CD4-positive, alpha-beta T cell treated with Interleukin-6 for 4 hours (primary cell): ENCODE results near the gene PRR14L.
"Not testable (repeated sequence)": the region's sequence is repeated elsewhere in the genome, so short reads cannot be mapped to it uniquely, and the experiment has no call there.

ENCODE experiments used
- DNase-seq: peaks from one replicate; pipeline ENCODE4 v3.0.0-alpha.2; 2020; ENCODE audit warnings: mixed read lengths

Gene PRR14L

GRCh38 chr22:31739795-31740201 lies 10.1 kb downstream of the PRR14L start:
- DNase-seq, result no peak

DNA sequence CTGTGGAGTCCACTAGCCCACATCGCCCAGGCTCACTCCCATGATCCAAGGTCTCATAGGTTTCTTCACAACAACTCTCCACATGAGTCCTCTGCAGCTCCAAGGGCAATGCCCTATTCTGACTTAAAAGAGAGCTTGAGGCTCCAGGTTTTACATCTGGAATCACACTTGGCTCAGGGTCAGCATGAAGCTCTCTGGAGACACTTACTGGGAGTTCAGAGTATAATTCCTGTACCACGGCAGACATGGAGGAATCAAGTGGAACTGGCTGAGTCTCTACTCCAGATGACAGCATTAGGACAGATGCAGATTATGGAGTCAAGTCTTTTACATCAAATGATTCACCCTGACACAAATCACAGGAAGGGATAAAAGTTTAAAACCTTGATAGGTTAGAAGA lies 11.4 kb downstream of the PRR14L start:
- DNase-seq, result no peak

DNA sequence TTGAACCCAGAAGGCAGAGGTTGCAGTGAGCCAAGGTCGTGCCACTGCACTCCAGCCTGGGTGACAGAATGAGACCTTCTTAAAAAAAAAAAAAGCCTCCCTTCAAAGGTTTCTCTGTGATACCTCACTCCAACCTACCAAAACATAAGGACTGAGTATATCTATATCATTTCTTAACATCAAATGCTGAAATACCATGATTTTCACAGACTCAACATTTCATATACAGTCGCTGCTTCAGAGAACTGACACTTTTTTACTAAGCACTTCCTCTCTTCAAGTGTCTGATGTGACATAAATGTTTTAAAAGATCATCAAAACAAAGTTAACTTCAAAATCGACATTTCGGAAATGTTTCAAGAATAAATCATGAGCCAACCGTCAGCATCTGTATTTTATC lies 12.0 kb downstream of the PRR14L start:
- DNase-seq, result no peak

DNA sequence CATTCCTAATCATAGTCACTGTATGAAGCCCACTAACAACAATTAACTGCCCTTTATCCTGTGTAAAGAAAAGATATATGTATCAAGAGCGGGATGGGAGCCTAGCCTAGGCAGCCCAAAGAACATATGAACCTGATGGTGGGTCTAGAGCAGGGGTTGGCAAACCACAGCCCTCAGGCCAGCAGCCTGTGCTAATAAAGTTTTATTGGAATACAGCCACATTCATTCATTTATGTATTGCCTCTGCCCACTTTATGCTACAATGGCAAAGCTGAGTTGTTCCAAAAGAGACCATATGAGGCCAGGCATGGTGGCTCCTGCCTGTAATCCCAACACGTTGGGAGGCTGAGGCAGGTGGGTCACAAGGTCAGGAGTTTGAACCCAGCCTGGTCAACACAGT lies 13.5 kb downstream of the PRR14L start:
- DNase-seq, result no peak

DNA sequence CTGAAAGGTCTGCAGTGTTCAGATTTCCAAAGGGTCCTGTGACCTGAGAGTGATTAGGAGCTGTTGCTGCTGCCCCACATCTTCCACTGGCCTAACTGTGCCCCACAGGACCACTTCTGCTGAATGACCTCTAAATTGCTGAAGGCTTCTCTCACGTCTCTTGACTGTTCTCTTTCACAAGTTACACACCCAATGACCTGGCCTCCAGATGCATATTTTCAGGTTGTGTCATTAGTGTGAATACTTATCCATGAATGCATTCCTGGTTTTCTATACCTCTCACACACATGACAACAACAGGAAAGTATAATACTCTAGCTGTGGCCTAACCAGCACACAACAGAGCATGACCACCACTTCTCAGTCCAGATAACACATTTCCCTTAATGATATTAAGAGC lies 15.4 kb downstream of the PRR14L start:
- DNase-seq, result no peak

- DNase-seq, result no peak
These were observed 16.3 kb downstream of the PRR14L start for GRCh38 chr22:31733580-31734079.

DNA sequence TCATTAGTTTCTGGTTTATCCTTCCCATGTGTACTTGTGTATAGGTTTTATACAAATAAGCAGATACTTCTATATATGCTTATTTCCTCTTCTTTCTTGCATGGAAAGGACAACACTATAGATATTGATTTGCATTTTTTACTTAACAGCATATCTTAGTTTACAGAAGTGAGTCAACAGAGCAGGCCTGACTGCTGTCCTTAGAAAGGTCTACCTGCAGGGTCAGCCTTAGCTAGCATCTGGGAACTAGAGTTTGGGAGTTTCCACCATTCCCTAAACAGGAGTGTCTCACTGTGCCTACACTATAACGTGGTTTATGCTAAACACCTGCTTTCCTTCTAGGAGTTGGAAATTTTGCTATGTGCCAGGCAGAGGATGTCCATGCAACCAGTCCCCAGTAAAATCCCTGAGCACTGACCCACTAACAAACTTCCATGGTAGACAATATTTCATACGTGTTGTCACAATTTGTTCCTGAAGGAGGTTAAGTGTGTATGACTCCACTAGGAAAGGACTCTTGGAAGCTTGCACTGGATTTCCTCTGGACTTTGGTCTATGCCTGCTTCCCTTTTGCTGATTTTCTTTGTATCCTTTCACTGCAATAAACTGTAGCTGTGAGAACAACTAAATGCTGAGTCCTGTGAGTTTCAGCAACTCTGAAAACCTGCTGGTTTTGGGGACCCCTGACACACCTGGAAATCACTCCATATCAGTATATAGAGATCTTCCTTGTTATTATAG lies 17.7 kb downstream of the PRR14L start:
- DNase-seq, result no peak

DNA sequence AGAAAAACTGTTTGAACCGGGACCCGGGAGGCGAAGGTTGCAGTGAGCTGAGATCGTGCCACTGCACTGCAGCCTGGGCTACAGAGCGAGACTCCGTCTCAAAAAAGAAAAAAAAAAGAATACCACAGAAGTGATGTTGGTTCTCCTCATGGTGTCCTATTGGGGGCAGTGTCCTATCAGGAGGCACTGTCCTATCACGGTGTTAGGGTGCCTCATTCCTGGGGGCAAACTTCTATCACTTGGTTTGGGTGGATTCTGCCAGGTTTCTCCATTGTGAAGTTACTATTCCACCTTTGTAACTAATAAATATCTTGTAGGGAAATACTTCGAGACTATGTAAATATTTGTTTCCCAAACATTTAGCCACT lies 19.6 kb downstream of the PRR14L start:
- no peak for DNase-seq

- DNase-seq, result no peak
These were observed 21.1 kb downstream of the PRR14L start for GRCh38 chr22:31728857-31729256.

DNA sequence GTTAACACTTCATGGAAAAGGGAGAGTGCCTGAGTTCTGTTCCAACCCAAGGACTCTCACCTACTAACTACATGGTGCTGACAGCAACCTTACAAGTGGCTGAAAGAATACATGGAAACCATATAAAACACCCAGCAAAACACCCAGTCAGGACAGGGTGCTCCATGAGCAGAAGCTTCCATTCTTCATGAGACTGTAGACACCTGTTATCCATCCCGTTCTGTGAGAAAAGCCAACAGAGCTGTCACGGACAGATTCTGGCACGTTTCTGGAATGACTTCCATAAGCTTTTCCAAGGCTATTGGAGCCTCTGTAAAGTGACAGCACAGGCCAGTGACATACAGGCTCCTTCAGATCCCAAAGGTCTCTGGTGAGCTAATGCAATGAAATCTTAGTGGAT lies 23.2 kb downstream of the PRR14L start:
- DNase-seq, result no peak

DNA sequence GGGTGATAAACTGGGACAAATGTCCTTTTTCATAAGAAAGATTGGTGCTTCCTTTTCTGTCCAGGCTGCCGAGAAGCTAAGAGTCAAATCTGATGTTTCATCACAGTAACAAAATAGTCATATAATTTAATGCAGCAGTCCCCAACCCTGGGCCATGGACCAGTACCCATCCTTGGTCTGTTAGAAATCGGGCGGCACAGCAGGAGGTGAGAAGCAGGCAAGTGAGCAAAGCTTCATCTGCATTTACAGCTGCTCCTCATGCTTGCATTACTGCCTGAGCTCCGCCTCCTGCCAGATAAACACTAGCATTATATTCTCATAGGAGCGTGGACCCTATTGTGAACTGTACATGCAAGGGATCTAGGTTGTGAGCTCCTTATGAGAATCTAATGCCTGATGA lies 26.2 kb downstream of the PRR14L start:
- no peak for DNase-seq

GRCh38 chr22:31719850-31720471 lies 30.0 kb downstream of the PRR14L start:
- no peak for DNase-seq

- no peak for DNase-seq
These were observed 34.7 kb downstream of the PRR14L start for GRCh38 chr22:31715147-31715778.

DNA sequence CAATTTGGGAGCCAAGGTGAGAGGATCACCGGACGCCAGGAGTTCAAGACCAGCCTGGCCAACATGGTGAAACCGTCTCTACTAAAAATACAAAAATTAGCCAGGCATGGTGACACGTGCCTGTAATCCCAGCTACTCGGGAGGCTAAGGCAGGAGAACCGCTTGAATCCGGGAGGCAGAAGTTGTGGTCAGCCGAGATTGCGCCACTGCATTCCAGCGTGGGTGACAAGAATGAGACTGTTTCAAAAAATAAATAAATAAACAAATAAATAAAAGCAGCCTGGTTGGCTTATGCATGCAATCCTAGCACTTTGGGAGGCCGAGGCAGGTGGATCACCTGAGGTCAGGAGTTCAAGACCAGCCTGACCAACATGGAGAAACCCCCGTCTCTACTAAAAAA lies 38.7 kb downstream of the PRR14L start:
- not testable (repeated sequence) for DNase-seq

DNA sequence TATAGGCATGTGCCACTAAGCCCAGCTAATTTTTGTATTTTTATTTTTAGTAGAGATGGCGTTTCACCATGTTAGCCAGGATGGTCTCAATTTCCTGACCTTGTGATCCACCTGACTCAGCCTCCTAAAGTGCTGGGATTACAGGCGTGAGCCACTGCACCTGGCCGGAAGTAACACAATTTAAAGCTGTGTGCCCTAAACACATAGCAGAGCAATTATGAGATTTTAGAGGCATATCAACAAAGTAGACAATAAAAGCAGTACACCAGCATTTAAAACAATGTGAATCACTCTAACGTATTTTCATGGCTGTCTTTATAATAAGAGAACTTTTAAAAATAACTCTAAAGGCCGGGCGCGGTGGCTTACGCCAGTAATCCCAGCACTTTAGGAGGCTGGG lies 42.4 kb downstream of the PRR14L start:
- no peak for DNase-seq

DNA sequence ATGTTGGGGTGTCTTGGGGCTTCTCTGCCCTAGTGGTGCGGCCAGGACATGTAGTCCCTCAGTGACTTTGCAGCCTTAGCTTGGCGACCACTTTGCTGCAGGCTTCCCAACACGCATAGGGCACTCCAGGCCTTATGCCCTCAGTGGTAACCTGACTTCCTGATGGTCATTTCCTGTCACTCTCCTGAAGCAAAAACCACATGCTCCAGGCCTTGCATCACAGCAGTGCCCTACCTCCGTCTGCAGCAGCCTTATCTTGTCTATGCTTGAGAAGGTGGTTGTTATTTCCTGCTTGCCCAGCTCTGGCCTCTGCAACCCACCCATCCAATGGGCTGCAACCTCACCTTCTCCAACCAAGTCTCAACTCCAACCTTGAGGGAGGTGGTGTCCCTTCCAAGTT lies 54.5 kb downstream of the PRR14L start:
- no peak for DNase-seq

DNA sequence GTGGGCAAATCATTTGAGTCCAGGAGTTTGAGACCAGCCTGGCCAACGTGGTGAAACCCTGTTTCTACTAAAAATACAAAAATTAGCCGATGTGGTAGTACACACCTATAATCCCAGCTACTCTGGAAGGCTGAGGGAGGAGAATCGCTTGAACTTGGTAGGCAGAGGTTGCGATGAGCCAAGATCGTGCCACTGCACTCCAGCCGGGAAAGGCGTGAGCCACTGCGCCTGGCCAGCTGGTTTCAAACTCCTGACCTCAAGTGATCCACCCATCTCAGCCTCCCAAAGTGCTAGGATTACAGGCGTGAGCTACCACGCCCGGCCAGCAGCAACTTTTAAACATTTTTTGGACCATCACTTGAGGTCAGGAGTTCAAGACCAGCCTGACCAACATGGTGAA lies 55.9 kb downstream of the PRR14L start:
- DNase-seq, result not testable (repeated sequence)

DNA sequence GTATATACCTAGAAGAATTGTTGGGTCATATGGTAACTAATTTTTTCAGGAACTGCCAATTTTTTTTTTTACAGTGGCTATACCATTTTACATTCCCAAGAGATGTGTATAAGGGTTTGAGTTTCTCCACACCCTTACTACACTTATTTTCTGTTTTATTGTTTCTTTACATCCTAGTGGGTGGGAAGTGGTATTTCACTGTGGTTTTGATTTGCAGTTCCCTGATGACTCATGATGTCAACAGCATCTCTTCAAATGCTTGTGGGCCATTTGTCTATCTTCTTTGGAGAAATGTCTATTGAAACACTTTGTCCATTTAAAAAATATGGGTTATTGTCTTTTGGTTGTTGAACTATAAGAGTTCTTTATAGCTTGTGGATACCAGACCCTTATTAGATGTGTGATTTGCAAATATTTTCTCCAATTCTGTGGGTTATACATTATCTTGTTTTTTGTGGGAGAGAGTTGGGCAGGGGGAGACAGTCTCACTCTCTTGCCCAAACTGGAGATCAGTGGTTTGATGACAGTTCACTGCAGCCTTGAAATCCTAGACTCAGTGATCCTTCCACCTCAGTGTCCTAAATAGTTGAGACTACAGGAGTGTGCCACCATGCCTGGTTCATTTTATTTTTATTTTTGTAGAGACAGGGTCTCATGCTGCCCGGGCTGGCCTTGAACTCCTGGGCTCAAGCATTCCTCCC lies 57.6 kb downstream of the PRR14L start:
- no peak for DNase-seq

- no peak for DNase-seq
These were observed 58.5 kb downstream of the PRR14L start for GRCh38 chr22:31691408-31691807.

DNA sequence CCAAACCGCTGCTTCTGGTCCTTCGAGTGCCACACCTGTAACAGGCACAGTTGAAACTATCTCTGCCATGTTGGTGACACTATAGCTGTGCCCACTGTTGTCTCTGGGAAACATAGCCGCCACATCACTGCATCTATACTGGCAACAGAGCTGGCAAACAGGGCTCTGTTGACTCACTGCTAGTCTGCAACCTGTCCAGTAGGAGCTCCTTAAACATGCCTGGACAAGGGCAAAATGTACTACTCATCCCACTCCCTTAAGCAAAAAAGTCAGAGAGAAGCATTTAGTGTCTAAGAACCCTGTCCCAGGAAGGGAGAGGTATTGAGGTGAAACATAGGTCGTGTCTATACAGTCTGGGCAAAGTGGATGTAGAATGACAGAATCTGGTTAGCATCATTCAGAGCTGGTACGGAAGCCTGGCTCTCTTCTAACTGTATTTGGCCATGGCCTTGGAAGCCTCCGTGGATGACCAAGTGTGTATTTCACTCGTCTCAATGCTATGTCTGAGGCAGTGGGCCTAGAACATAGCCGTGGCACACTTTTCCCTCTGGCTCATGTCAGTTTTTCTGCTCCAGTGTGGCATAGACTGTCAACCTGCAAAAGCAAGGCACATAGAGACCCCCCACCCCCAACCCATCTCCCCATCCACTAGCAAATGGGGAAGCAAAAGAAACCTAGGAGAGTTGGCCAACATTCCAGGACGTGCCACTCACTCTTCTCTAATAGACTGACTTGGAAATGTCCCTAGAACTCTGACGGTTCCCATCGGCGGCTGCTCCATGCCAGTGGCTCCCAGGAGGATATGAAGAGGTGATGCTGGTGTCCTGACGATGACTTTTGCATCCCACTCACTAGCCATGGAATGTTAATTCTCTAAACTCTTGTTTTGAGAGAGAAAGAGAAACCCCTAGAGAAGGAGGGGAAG lies 66.5 kb downstream of the PRR14L start:
- no peak for DNase-seq

GRCh38 chr22:31682751-31683150 lies 67.2 kb downstream of the PRR14L start:
- no peak for DNase-seq
